HG03066 (cell line): ENCODE measurements around the gene CHST7.
"Not testable (repeated sequence)": the region's sequence is repeated elsewhere in the genome, so short reads cannot be mapped to it uniquely, and the experiment has no call there.

ENCODE experiments used
- ATAC-seq: cut with Tn5 transposase; IDR thresholded peaks from one replicate; pipeline ENCODE4 v1.9.1; 2021; ENCODE audit warnings: low read depth; ENCODE audit not compliant: unreplicated experiment

Gene CHST7

DNA sequence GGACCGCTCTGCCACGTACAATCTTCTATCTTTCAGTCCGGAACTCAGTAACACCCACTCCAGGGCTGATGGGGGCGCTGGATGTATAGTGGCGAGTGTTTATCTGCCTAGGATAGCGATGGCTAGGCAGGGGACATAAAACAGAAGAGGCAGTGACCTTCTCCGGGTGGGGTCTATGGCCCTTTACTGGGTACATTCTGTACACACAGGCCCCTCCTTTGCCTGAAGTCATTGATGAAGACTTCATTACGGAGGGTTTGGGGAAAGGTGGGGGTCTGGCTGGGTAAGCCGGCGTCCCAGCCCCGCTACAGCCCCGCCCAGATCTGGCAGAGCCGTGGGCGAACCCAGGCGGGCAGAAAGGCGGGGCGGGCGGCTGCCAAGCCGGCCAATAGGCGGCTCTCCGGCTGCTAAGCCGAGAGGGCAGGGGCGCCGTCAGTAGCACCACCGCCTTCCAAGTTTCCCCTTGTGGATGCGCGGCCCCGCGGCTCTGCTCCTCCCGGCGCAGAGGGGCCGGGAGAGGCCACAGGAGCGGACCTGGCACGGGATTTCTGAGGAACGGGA lies at the start of gene CHST7:
Gene CHST7 (plus strand): TSS at position 435 of the 561 bp plus-strand sequence. CDS start 167 bp downstream, outside the sequence.
- peak; percentile 38 for ATAC-seq

DNA sequence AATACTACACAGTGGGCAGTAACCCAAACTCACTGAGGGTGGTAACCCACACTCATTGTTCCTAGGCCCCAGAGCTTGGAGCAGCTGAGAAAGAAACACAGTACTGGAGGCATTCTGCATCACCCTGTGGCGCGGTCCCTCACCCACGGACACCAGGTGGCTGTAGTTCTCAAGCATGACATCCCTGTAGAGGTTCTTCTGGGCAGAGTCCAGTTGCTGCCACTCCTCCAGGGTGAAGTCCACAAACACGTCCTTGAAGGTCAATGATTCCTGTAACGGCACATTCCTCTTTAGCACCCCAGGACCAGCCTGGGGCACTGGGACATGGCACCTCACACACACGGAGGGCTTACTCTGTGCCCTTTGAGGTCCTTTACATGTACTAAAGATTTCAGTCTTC lies 44.9 kb upstream of the CHST7 start:
- ATAC-seq = not testable (repeated sequence)

DNA sequence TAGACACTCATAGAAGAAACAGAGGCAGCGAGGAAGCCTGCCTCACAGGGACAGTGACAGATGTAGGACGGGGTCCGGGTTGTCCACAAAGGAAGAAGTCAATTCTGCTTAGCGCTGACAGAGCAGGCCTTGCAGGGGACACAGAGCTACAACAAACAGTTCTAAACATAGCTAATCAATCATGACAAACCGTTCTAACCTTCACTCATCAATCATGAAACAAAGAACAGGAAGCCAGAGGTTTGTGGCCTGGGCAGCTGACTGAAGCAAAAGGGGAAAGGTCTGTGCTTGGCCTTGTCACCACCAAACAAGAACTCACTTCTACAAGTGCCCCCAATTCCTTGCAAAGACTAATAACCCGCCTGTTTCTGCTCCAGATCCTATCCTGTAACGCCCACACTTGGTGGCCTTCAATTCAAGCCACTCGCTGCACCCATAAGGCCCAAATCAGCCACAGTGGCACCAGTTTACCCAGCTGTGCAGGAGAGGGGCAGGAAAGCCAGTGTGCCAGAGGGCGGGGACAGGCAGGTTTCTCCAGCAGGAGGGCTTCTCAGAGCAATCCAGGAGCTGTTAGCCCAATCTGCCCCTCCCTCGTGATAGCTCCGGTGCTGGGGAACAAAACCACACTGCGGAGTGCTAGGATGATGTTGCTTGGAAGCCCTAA lies 43.7 kb upstream of the CHST7 start:
- not testable (repeated sequence) for ATAC-seq

DNA sequence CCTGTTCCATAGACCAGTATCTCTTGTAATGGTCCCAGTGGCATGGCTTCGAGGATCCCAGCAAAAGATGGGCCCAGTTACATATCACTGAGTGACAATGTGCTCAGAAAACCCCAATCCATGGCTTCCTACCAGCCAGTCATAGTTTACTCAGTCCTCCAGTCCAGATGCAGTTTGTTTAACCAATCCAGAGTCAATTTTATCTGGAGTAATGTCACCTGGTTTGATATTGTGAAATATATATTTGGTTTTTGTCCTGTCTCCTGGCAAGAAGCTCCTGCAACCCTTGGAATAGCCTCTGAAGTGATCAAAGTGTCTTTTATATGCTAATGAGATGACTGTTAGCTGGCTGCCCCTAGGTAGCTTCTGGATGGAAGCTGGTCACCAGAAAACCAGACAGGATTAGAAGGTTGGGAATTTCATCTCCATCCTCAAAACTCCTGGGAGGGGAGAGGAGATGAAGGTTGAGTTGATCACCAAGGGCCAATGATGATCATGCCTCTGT lies 43.1 kb upstream of the CHST7 start:
- not testable (repeated sequence) for ATAC-seq

- no peak for ATAC-seq
Measured at GRCh38 chrX:46531442-46531841, 42.1 kb upstream of the CHST7 start.

DNA sequence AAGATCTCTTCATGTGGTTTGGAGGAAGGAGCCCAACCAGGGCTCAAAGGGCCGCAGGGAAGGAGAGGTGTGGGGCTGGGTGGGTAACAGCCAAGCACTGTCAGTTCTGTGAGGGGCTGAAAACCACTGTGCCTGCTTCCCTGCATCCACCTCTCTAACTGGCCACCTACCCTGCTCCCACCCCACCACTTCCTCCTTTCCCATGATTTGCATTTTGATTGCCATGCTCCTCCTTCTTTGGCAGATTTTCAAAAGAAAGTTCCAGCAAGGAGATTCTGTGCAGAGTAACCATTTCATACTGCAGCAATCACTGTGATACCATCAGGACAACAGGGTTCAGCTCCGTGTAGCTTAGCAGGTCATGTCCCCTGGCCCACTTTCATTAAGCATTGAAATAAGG lies 30.1 kb upstream of the CHST7 start:
- ATAC-seq = no peak

DNA sequence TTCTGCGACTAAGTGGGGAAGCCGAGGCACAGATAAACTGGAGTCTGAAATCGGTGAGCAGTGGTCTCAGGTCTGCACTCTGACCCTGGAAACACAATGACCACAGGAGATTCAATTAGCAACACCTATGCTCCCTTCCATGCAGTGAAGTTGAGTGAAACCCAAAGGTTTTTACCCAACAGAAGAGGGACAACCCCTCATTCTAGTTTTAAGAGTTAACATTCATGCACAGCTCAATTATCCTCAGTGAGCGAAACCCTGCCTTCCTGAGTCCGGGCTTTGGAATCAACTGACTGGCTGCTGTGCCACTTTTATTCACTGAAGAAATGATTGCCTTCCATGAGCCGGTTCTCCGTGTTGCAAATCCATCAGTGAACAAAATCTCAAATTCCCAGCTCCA lies 29.0 kb upstream of the CHST7 start:
- ATAC-seq = not testable (repeated sequence)

- peak; percentile 90 for ATAC-seq
Measured at GRCh38 chrX:46545111-46546005, 28.2 kb upstream of the CHST7 start, which contains the start of gene ZNF674. TSS of gene ZNF674 (minus strand) at chrX:46545421. CDS start at chrX:46542087, 3,334 bp downstream.

GRCh38 chrX:46547857-46548256 lies 25.7 kb upstream of the CHST7 start:
- ATAC-seq = no peak

- no peak for ATAC-seq
Measured at GRCh38 chrX:46549914-46550313, 23.7 kb upstream of the CHST7 start.

- ATAC-seq = no peak
Measured at GRCh38 chrX:46551494-46552128, 22.0 kb upstream of the CHST7 start.

DNA sequence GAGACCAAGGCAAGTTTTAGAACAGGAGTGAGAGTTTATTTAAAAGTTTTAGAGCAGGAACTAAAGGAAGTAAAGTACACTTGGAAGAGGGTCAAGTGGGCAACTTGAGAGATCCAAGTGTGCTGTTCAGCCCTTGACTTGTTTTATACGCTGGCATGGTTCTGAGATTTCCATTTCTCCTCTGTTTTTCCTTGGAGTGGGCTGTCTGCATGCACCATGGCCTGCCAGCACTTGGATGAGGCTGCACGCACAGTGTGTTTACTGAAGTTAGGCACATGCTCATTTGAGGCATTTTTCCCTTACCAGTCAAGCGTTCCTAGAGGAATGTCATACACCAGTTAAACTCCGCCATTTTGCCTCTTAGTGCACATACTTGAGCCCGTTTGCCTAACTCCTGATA lies 19.6 kb upstream of the CHST7 start:
- ATAC-seq = no peak

- ATAC-seq = no peak
Measured at GRCh38 chrX:46554942-46555341, 18.6 kb upstream of the CHST7 start.

GRCh38 chrX:46559062-46559461 lies 14.5 kb upstream of the CHST7 start:
- no peak for ATAC-seq

DNA sequence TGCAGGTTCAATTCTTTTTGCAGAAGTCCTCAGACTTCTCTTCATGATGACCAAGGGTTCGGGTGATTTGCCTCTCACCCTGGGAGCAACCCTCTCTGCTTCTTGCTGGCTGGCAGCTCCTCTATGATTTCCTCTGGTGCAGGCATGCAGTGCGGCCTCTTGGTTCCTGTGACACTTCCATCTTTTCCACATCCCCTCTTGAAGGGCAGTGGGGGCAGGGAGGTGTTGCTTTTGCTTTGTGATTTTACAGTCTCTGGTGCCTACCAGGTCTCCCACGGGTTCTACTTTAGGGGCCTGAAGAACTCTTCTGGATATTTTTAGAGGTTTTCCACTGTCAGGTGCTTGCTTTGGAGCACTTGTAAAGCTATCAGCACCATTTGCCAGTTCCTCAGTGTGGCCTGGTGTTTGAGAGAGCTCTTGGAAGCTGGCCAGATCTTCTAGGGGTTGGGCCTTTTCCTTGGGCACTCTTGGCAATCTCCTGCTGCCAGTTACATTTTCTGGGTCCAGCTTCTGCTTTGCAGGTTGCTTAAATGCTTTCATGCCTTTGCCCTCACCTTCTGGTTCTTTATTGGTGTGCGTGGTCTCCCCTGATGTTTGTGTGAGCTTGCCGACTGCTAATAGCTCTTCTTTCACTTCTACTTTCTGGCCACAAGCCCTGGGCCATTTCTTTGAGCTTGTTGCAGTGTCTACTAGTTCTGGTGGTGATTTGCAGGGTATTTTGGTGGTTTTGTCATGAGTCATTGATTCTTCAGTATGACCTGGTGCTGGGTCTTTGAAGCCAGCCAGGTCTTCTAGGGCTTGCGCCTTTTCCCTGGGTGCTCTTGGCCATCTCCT lies 11.5 kb upstream of the CHST7 start:
- peak; percentile 97 for ATAC-seq

DNA sequence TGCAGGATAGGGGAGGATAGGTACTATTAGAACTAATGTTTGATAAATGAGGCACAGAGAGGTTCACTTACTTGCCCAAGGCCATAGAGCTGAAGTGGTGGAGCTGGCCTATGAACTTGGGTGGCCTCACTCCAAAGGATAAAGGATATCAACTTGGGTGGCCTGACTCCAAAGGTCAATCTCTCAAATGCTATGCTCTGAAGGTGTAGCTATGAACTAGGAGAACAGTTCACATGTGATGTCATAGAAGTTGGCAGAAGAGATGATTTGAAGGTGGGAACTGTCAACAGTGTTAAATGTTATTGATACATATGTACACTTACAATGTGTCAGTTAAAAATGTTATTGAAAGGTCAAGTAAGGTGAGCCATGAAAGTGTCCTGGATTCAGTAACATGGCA lies 6.2 kb upstream of the CHST7 start:
- ATAC-seq = no peak

GRCh38 chrX:46569621-46570020 lies 3.9 kb upstream of the CHST7 start:
- no peak for ATAC-seq

GRCh38 chrX:46571423-46572339 lies 1.9 kb upstream of the CHST7 start:
- ATAC-seq = no peak
